ENCODE results near the gene SLC30A3. TPM values are rescaled to one million over a fixed set of nuclear protein-coding genes. Genes with fewer than 3 reads are reported as not detected.

Gene SLC30A3
- total and polyA plus RNA-seq, 2 of the 13 experiments (the other 11 are each of a cell fraction or from before 2014, with no cell fraction given) = 0.38 to 0.79 TPM

DNA sequence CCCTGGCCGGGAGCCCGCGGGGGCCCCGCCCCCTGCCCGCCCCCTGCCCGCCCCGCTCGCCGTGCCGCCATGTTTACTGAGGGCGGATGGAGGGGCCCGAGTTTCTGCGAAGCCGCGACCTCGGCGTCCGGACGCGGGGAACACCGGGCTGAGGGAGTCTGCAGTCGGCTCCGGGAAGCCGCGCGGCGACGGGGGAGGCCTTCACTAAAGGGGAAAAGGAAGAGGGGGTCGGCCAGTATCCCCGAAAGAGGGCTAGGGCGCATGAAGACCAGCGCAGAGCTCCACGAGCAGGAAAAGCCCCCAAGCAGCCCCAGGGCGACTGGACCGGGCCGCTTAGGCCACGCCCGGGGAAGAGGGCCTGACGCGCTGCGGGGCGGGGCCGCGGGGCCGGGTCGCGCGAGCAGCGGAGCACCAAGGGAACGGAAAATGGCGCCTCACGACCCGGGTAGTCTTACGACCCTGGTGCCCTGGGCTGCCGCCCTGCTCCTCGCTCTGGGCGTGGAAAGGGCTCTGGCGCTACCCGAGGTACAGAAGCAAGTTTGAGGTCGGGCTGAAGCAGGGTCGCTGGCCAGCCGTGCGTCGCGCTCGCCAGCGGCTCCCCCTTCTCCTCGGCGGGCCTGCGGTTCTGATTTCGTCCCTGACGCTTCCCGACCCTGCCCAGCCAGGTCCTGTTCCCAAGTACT, 50.8 kb downstream of the SLC30A3 start, which contains the start of the genes ATRAID and SLC5A6 (continued):
- TF ChIP-seq, protein P1, sequence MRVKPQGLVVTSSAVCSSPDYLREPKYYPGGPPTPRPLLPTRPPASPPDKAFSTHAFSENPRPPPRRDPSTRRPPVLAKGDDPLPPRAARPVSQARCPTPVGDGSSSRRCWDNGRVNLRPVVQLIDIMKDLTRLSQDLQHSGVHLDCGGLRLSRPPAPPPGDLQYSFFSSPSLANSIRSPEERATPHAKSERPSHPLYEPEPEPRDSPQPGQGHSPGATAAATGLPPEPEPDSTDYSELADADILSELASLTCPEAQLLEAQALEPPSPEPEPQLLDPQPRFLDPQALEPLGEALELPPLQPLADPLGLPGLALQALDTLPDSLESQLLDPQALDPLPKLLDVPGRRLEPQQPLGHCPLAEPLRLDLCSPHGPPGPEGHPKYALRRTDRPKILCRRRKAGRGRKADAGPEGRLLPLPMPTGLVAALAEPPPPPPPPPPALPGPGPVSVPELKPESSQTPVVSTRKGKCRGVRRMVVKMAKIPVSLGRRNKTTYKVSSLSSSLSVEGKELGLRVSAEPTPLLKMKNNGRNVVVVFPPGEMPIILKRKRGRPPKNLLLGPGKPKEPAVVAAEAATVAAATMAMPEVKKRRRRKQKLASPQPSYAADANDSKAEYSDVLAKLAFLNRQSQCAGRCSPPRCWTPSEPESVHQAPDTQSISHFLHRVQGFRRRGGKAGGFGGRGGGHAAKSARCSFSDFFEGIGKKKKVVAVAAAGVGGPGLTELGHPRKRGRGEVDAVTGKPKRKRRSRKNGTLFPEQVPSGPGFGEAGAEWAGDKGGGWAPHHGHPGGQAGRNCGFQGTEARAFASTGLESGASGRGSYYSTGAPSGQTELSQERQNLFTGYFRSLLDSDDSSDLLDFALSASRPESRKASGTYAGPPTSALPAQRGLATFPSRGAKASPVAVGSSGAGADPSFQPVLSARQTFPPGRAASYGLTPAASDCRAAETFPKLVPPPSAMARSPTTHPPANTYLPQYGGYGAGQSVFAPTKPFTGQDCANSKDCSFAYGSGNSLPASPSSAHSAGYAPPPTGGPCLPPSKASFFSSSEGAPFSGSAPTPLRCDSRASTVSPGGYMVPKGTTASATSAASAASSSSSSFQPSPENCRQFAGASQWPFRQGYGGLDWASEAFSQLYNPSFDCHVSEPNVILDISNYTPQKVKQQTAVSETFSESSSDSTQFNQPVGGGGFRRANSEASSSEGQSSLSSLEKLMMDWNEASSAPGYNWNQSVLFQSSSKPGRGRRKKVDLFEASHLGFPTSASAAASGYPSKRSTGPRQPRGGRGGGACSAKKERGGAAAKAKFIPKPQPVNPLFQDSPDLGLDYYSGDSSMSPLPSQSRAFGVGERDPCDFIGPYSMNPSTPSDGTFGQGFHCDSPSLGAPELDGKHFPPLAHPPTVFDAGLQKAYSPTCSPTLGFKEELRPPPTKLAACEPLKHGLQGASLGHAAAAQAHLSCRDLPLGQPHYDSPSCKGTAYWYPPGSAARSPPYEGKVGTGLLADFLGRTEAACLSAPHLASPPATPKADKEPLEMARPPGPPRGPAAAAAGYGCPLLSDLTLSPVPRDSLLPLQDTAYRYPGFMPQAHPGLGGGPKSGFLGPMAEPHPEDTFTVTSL (CRISPR knock-in tag; IDR thresholded peaks at IDR 0.05; ENCODE audit: borderline replicate concordance) = 0 out of 2 replicates have a peak, but pooled peaks have one; percentile 39
- peak; percentile 79 for TF ChIP-seq PHF21A (CRISPR knock-in tag; IDR thresholded peaks at IDR 0.05)
- TF ChIP-seq ZNF646 (CRISPR knock-in tag; IDR thresholded peaks at IDR 0.05) = peak; percentile 59; the same call in 1 of the 2 replicates
- peak; percentile 63; the same call in 1 of the 2 replicates for TF ChIP-seq HIVEP1 (CRISPR knock-in tag; IDR thresholded peaks at IDR 0.05)
- TF ChIP-seq, protein P2, sequence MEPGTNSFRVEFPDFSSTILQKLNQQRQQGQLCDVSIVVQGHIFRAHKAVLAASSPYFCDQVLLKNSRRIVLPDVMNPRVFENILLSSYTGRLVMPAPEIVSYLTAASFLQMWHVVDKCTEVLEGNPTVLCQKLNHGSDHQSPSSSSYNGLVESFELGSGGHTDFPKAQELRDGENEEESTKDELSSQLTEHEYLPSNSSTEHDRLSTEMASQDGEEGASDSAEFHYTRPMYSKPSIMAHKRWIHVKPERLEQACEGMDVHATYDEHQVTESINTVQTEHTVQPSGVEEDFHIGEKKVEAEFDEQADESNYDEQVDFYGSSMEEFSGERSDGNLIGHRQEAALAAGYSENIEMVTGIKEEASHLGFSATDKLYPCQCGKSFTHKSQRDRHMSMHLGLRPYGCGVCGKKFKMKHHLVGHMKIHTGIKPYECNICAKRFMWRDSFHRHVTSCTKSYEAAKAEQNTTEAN (CRISPR knock-in tag; conservative IDR thresholded peaks at IDR 0.05) = peak; percentile 65
- TF ChIP-seq SNAPC5 (CRISPR knock-in tag; IDR thresholded peaks at IDR 0.05; ENCODE audit: borderline replicate concordance) = no peak
- TF ChIP-seq, protein P3, sequence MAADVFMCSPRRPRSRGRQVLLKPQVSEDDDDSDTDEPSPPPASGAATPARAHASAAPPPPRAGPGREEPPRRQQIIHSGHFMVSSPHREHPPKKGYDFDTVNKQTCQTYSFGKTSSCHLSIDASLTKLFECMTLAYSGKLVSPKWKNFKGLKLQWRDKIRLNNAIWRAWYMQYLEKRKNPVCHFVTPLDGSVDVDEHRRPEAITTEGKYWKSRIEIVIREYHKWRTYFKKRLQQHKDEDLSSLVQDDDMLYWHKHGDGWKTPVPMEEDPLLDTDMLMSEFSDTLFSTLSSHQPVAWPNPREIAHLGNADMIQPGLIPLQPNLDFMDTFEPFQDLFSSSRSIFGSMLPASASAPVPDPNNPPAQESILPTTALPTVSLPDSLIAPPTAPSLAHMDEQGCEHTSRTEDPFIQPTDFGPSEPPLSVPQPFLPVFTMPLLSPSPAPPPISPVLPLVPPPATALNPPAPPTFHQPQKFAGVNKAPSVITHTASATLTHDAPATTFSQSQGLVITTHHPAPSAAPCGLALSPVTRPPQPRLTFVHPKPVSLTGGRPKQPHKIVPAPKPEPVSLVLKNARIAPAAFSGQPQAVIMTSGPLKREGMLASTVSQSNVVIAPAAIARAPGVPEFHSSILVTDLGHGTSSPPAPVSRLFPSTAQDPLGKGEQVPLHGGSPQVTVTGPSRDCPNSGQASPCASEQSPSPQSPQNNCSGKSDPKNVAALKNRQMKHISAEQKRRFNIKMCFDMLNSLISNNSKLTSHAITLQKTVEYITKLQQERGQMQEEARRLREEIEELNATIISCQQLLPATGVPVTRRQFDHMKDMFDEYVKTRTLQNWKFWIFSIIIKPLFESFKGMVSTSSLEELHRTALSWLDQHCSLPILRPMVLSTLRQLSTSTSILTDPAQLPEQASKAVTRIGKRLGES (CRISPR knock-in tag; IDR thresholded peaks at IDR 0.05; ENCODE audit: borderline replicate concordance) = no peak; the same call in 1 of the 2 replicates
- TF ChIP-seq ZNF430 (CRISPR knock-in tag; IDR thresholded peaks at IDR 0.05) = peak; percentile 74; the same call in 1 of the 2 replicates
- peak; percentile 78 for TF ChIP-seq SP4 (CRISPR knock-in tag; IDR thresholded peaks at IDR 0.05)
- TF ChIP-seq ZNF776 (CRISPR knock-in tag; IDR thresholded peaks at IDR 0.05) = no peak; the same call in 1 of the 2 replicates
- peak; percentile 74 for TF ChIP-seq ZNF331 (CRISPR knock-in tag; IDR thresholded peaks at IDR 0.05)
